HG02852 (cell line): Measurements from ENCODE around the gene MRPL10.

Experiments
- ATAC-seq: cut with Tn5 transposase; IDR thresholded peaks from one replicate; pipeline ENCODE4 v1.9.1; 2021; ENCODE audit warnings: mild to moderate bottlenecking, moderate library complexity; ENCODE audit not compliant: unreplicated experiment

MRPL10 gene

DNA sequence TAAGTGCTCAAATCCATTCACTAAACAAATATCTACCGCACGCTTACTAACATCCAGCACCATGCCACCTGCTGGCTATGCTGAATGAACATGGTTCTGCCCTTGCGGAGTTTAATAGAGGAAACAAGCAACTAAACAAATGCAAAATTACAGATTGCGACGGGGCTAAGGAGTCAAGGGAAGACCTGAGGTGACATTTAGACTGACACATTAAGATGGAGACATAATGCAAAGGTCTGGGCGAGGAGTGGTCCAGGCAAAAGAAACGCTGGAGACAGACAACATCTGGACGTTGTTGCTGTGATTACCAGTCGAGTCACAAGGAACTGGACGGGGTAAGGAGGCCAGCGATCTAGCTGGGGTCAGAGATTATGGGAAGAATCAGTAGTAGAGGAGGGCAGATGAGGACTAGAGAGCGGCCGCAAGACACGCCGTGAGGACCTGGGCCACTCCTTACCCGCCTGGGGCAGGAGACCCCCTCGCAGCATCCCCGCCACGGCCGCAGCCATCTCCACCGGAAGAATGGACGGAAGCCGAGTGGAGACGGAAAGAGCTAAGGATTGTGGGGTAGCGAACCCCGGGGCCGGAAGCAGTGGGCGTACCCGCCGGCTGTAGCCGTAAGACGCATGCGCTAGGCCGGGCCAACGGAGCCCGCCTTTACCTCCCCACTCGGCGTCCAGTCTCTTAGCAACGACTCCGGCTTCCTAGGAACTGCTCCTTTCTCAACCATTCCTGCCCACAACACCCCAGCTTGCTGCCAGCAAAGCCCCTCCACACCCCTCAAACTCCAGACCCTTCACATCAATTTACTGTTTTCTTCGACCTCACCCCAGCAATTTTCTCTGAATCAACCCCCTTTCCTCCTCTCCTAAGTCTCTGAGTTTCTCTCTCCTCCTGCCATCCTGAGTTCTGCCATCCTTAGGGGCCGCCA is at the start of gene MRPL10, which contains the start of gene LRRC46:
Gene MRPL10, minus strand, starts transcription at position 539 of the 931 bp plus-strand sequence. Its CDS starts 30 bp downstream, at position 509.
Gene LRRC46, plus strand, starts transcription at position 668 of the 931 bp plus-strand sequence. CDS start 320 bp downstream, outside the sequence.
- ATAC-seq: peak; percentile 88

- ATAC-seq: no peak
These were observed 48.6 kb upstream of the MRPL10 start for GRCh38 chr17:47879776-47880454.

DNA sequence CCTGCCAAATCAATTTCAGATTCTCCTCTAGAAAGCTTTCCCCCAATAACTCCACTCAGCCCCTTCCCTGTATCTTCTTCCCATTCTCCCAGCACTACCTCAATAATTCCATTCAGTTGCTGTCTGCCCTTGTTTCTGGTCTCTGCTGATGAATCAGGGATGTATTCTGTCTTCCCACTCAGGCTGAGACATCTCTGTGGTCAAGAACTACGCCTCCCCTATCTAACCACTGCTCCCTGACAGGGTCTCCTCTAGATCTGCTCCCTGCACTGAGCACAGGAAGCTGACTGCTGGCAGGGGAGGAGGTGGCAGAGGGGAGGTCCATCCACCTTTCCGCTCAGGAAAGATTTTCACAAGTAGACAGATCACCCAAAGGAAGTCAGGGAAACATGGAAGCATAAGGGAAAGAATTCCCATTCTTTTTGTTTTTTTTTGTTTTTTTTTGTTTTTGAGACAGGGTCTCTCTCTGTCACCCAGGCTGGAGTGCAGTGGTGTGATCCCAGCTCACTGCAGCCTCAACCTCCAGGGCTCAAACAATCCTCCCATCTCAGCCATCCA is 47.8 kb upstream of the MRPL10 start:
- no peak for ATAC-seq

DNA sequence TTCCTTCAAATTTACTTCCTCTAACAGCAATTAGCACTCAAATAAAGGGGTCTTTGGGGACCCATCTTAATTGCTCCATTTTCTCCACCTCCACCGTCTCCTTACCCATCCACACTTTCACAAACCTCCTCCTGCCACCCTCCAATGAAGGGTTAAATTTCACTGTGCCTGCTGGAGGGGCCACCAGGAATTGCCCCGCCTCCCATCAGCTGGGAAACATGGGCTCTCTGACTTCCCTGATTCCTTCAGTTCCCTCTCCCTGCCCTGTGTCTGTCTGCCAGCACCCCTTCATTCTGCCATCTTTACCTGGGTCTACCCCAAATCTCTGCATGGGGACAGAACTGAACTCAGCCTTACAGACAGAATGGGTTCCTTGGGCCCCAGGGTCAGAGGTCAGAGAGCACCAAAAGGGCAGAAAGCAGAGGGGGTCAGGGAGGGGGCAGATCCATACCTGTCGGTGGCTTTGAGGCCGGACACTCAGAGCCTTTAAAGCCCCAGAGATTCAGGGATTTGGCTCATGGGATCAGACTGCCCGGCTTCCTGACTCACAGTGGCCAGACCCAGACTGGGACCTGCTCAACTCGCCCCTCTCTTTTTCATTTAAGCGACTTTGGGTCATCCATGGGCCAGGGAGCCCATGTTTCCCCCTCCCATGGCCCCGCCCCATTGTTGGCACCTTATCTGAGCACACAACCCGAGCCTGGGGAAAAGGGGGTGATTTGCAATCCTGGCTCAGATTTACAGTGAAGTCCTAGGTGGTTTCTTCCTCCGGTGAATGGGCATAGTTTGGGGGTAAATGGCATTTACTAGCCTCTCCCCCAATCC is 47.1 kb upstream of the MRPL10 start:
- ATAC-seq: no peak

DNA sequence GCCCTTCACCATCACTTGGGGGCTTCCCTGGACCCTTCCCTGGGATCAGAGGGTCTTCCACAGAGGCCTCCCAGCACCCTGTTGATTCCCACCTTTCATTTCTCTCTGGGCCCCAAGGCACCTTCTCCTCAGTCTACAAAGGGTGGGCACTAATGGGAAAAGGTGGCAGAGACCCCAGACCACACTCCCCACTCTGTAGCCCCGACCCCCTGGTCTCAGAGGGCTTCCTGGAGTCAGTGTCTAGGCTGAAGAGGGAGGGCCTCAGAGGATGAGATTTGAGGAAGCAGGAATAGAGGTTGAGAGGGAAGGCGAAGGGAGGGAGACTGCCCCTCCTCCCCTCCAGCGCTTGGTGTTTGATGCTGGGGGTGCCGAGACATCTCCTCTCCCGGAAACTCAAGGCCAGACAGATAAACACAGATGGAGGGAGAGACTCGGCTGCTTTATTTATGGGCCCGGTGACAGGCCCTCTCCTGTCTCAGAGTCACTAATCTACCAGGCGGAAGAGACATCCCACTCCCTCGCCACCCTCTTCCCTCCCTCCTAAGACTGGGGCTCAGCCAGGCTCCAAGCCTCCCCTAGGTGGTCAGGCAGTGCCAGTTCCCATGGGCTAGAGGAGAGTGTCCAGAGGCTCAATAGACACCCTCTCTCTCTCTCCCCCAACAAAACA is 46.2 kb upstream of the MRPL10 start:
- no peak for ATAC-seq

DNA sequence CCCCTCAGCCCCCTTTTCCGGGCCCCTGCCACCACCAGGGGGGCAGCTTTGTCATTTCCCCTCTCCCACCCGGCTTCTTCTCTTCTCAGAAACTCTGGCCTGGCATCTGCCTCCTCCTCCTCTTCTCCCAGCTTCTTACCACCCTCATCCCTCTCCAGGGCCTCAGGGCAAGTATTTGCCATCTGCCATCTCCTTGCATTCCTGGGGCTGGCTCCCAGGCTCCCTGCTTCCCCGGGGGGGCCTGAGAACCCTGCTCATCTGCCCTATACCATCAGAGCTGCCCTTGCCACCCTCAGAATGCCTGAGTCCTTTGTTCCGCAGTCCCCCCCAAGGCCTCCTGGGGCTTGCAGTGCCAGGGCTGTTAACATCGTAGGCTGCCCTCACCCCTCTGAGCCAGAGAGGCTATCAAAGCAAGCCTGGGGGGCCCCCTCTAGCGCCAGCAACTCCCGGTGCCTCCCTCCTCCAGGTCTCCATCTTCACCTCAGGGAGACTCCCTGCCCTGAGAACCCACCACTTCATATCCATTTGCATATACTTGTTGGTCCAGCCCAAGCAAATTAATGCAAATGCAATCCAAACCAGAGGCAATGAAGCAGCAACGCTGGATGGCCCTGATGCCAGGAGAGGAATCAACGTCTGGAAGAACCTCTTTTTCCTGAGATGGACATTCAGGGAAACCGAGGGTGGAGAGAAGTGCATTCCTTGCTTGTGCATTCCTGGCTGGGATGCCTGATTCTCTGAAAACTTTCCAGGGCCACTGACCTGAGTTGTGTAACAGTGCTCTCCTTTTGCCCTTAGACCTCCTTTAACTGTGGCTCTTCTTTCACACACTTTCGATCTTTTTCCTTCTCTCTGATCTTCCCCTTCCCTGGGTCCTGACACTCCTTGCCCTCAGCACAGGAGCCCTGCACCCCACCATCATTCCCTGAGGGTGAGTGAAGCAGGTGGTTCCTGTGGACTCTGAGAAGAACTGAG is 44.0 kb upstream of the MRPL10 start:
- ATAC-seq: no peak

- no peak for ATAC-seq
These were observed 42.1 kb upstream of the MRPL10 start for GRCh38 chr17:47873200-47874090.

GRCh38 chr17:47872651-47873161 is 41.4 kb upstream of the MRPL10 start:
- no peak for ATAC-seq

DNA sequence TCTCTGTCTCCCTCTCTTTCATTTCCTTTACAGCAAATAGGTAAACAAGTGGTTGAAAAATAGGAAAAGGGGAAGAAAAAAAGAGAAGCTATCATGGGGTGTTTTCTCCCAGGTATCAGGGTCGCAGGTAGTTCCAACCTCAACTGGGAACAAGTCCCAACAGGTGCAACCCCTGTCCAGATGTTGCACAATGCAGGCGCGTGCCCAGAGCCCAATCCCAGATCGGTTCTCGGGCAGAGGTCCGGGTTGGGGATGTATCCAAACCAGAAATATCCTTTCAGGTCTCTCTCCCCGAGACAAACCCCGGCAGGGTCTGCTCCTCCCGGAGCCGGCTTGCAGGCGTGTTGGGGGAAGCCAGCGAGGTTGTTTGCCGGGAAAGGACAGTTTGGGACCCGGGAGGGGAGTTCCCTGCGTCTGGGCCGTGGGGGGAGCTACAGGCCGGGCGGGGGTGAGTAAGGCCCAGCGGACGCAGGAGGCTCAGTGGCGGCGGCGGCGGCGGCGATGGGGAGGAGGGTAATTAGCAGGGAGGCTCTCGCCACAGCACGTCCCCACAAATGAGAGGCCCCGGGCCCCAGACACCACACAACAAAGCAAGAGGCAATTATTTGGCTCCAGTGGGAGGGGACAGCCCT is 40.8 kb upstream of the MRPL10 start:
- ATAC-seq: no peak

DNA sequence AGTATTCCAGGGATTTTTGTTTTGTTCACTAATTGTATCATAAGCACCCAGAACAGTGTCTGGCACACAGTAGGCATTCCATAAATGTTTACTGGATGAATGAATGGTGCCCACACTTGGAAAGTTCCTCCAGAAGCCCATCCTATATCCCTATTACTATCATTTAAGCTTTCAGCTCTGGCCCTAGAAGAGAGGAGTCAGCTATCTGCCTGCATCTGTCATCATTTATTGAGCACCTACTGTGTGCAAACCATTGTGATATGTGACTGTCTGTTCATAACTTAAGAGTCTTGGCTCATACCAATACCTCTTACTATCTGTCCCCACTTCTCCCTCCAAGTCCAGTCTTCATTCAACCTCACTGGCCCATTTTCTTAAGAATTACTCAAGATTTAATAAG is 39.7 kb upstream of the MRPL10 start:
- no peak for ATAC-seq

DNA sequence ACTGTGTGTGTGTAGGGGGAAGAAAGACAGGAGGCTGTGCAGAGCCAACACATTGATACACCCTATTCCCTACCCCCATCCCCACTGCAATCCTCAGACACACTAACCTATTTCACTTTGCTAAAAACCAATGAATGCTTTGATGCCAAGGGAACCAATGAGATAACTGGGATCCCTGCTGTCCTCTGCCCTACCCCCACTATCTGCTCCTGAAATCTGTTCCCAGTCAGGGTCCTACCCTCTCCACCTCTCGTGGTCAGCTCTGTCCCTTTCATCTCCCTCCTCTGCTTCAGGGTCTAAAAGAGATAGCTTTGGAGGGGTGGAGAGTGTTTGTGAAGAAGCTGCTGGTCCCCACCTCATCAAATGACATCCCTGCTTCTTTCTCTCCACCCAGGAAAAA is 38.7 kb upstream of the MRPL10 start:
- ATAC-seq: no peak

DNA sequence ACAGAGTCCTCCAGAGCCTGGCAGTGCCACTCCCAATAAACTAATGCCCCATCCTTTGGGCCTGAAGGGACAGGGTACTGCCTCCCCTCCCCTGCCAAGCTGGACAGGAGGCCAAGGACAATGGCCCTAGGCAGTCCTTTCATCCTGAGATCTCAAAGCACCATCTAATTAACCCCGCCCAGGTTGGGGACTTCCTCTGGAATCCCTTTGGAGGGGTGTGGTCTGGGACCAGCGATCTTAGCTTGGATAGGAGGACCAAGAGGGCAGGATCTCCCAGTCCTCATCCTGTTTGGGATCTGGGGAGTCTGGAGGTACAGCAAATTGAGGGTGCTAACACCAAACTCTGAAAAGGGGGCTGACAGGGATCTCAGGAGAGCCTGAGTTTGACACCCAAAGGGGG is 37.8 kb upstream of the MRPL10 start:
- ATAC-seq: no peak

DNA sequence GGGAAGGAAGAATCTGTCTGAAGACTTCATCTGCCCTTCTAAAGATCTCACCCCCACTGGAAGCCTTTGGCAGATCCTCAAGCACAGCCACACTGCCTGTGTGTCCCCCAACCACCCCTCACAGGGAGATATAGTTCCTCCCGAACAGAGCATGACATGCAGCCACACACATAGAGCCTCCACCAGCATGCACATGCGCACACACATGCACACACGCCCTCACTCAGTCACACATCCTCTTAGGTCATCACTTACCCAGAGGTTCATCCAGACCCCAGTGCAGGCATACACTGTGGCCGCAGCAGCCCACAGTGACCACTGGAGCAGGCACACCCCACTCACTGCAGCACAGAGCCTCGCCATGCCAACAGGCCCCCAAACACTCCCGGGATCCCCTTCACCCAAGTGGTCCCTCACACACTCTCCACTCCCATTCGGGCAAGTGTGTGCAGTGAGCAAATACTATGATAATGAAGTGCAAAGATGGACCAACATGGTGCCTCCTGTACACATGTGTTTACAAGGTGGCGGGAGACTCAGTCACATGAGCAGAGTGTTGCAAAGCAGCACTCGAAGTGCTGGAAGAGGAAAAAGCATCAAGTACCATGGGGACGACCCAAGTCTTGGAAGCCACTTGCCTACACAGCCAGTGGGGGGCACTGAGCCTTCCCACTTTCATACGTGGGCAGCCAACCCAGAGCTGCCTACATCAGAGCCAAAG is 36.6 kb upstream of the MRPL10 start:
- ATAC-seq: no peak

GRCh38 chr17:47866941-47867340 is 35.6 kb upstream of the MRPL10 start:
- ATAC-seq: no peak

GRCh38 chr17:47864791-47865216 is 33.5 kb upstream of the MRPL10 start:
- ATAC-seq: no peak

DNA sequence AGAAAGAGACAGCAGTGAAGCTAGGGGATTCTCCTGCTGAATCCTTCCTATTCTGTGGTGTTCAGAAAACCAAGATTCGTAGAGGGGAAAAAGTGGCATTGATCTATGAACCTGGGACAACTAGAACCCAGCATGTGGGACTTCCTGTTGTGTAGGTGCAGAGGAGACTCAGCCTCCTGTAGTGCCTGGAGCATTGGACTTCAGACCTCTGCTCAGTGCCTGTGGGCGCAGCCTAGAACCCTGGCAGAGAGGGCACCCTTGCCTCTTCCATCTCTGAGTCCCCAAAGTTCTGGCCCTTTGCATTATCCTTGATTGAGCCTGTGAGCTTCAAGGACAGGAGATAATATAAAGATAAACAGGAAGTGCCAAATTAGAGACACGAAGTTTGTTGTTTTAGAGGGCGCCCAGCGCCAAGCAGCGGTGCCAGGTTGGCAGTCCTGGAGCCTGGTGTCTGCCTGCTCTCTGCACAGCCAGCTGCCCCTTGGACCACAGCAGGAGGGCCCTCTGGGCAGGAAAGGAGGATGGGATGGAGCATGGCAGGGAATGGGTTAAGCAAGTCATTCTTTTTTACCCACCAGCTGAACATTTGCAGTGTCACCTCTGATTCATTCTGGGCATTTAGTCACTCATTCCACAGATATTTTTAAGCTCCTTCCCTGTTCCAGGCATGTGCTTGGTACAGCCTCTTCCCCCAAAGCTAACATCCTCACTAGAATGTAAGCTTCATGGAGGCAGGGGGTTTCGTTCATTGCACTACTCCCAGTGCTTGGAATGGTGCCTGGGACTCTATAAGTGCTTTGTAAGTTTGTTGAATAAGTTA is 31.5 kb upstream of the MRPL10 start:
- no peak for ATAC-seq
